Liver (tissue), 3 donors: ENCODE measurements around the gene KAZN.

Experiments used
- GABPA ChIP-seq, 2 donors: IDR thresholded peaks in 1 of 2; conservative IDR thresholded peaks in 1 of 2; 2 replicates each; pipeline ENCODE4 v1.6.1; 2016; ENCODE audit warnings: antibody characterized with exemption in 2 of 2, mild to moderate bottlenecking in 1 of 2, moderate library complexity in 1 of 2
- YY1 ChIP-seq: IDR thresholded peaks from 2 replicates; pipeline ENCODE4 v1.6.1; 2016; ENCODE audit warnings: antibody characterized with exemption, mild to moderate bottlenecking
- TF ChIP-seq, protein P1 (sequence below): IDR thresholded peaks from 2 replicates; pipeline ENCODE4 v1.6.1; 2016; ENCODE audit warnings: antibody characterized with exemption, mild to moderate bottlenecking
- TF ChIP-seq, protein P2 (sequence below): IDR thresholded peaks from 2 replicates; pipeline ENCODE4 v1.6.1; 2016; ENCODE audit warnings: antibody characterized with exemption
- TF ChIP-seq, protein P3 (sequence below): fragments of 150-350 bp; IDR thresholded peaks from 2 replicates; pipeline ENCODE4 v1.5.1; 2017; ENCODE audit warnings: improper control_type of control experiment, low read depth, low read length; ENCODE audit not compliant: missing input control
- TF ChIP-seq, protein P4 (sequence below): IDR thresholded peaks from 2 replicates; pipeline ENCODE4 v1.6.1; 2016; ENCODE audit warnings: antibody characterized with exemption
- donor health status: healthy.
- donor health status: healthy.

DNA sequence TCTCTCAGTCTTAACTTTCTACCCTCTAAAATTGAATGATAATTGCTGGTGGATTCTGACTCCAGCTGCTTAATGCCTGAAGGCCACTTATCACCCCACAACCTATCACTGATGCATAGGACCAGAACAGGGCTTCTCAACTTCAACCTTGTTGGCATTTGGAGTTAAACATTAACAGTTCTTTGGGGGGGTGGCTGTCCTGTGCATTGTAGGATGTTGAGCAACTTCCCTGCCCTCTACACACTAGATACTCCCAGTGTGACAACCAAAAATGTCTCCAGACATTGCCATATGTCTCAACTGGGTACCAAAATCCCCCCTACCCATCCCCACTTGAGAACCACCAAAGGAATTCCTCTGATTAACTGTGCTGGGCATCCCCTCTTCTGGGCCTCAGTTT, 279.6 kb downstream of the KAZN start:
- TF ChIP-seq, protein P1, sequence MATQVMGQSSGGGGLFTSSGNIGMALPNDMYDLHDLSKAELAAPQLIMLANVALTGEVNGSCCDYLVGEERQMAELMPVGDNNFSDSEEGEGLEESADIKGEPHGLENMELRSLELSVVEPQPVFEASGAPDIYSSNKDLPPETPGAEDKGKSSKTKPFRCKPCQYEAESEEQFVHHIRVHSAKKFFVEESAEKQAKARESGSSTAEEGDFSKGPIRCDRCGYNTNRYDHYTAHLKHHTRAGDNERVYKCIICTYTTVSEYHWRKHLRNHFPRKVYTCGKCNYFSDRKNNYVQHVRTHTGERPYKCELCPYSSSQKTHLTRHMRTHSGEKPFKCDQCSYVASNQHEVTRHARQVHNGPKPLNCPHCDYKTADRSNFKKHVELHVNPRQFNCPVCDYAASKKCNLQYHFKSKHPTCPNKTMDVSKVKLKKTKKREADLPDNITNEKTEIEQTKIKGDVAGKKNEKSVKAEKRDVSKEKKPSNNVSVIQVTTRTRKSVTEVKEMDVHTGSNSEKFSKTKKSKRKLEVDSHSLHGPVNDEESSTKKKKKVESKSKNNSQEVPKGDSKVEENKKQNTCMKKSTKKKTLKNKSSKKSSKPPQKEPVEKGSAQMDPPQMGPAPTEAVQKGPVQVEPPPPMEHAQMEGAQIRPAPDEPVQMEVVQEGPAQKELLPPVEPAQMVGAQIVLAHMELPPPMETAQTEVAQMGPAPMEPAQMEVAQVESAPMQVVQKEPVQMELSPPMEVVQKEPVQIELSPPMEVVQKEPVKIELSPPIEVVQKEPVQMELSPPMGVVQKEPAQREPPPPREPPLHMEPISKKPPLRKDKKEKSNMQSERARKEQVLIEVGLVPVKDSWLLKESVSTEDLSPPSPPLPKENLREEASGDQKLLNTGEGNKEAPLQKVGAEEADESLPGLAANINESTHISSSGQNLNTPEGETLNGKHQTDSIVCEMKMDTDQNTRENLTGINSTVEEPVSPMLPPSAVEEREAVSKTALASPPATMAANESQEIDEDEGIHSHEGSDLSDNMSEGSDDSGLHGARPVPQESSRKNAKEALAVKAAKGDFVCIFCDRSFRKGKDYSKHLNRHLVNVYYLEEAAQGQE, result no peak
- TF ChIP-seq, protein P2, sequence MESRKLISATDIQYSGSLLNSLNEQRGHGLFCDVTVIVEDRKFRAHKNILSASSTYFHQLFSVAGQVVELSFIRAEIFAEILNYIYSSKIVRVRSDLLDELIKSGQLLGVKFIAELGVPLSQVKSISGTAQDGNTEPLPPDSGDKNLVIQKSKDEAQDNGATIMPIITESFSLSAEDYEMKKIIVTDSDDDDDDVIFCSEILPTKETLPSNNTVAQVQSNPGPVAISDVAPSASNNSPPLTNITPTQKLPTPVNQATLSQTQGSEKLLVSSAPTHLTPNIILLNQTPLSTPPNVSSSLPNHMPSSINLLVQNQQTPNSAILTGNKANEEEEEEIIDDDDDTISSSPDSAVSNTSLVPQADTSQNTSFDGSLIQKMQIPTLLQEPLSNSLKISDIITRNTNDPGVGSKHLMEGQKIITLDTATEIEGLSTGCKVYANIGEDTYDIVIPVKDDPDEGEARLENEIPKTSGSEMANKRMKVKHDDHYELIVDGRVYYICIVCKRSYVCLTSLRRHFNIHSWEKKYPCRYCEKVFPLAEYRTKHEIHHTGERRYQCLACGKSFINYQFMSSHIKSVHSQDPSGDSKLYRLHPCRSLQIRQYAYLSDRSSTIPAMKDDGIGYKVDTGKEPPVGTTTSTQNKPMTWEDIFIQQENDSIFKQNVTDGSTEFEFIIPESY, result no peak
- TF ChIP-seq, protein P3, sequence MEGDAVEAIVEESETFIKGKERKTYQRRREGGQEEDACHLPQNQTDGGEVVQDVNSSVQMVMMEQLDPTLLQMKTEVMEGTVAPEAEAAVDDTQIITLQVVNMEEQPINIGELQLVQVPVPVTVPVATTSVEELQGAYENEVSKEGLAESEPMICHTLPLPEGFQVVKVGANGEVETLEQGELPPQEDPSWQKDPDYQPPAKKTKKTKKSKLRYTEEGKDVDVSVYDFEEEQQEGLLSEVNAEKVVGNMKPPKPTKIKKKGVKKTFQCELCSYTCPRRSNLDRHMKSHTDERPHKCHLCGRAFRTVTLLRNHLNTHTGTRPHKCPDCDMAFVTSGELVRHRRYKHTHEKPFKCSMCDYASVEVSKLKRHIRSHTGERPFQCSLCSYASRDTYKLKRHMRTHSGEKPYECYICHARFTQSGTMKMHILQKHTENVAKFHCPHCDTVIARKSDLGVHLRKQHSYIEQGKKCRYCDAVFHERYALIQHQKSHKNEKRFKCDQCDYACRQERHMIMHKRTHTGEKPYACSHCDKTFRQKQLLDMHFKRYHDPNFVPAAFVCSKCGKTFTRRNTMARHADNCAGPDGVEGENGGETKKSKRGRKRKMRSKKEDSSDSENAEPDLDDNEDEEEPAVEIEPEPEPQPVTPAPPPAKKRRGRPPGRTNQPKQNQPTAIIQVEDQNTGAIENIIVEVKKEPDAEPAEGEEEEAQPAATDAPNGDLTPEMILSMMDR, result no peak
- TF ChIP-seq YY1 (no peak), GABPA (IDR thresholded peaks at IDR 0.05 in 1 of 2, conservative IDR thresholded peaks at IDR 0.05 in 1 of 2) (no peak)
- TF ChIP-seq, protein P4, sequence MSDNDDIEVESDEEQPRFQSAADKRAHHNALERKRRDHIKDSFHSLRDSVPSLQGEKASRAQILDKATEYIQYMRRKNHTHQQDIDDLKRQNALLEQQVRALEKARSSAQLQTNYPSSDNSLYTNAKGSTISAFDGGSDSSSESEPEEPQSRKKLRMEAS, result no peak
